HG02571 (cell line): ENCODE data around the gene FAM149B1.
A peak's percentile ranks its signal among the peaks of the same experiment; 100 is the strongest.
"Not testable (repeated sequence)": the region's sequence is repeated elsewhere in the genome, so short reads cannot be mapped to it uniquely, and the experiment has no call there.

Source experiments
- ATAC-seq: cut with Tn5 transposase; IDR thresholded peaks from one replicate; pipeline ENCODE4 v1.9.1; 2021; ENCODE audit warnings: mild to moderate bottlenecking, moderate library complexity; ENCODE audit not compliant: unreplicated experiment

The FAM149B1 gene

GRCh38 chr10:73232887-73233286 lies 65.0 kb downstream of the FAM149B1 start:
- no peak for ATAC-seq

- no peak for ATAC-seq
Observed at GRCh38 chr10:73233883-73234282, 66.0 kb downstream of the FAM149B1 start.

- ATAC-seq, result no peak
Observed at GRCh38 chr10:73234695-73235094, 66.8 kb downstream of the FAM149B1 start.

- ATAC-seq, result no peak
Observed at GRCh38 chr10:73238990-73239566, 71.2 kb downstream of the FAM149B1 start.

GRCh38 chr10:73239908-73240307 lies 72.0 kb downstream of the FAM149B1 start:
- no peak for ATAC-seq

GRCh38 chr10:73244866-73245477 lies 77.1 kb downstream of the FAM149B1 start:
- ATAC-seq, result no peak

- no peak for ATAC-seq
Observed at GRCh38 chr10:73246322-73246645, 78.4 kb downstream of the FAM149B1 start.

GRCh38 chr10:73246646-73247508 lies 79.0 kb downstream of the FAM149B1 start, which contains the start of gene DNAJC9:
Gene DNAJC9, minus strand, starts transcription at chr10:73247255. Its CDS starts 66 bp downstream, at chr10:73247189.
- ATAC-seq, result peak; percentile 81

GRCh38 chr10:73247509-73248258 lies 79.8 kb downstream of the FAM149B1 start:
- no peak for ATAC-seq

GRCh38 chr10:73248259-73248724 lies 80.4 kb downstream of the FAM149B1 start:
- no peak for ATAC-seq

GRCh38 chr10:73251683-73252444 lies 83.9 kb downstream of the FAM149B1 start:
- peak; percentile 40 for ATAC-seq

- ATAC-seq, result peak; percentile 78
Observed at GRCh38 chr10:73252445-73253224, 84.7 kb downstream of the FAM149B1 start, which contains the start of gene MRPS16. Gene MRPS16, minus strand, starts transcription at chr10:73252644. Its CDS starts 162 bp downstream, at chr10:73252482.

- ATAC-seq, result no peak
Observed at GRCh38 chr10:73253225-73253555, 85.3 kb downstream of the FAM149B1 start.

- not testable (repeated sequence) for ATAC-seq
Observed at GRCh38 chr10:73258612-73259011, 90.7 kb downstream of the FAM149B1 start.

- no peak for ATAC-seq
Observed at GRCh38 chr10:73261362-73261995, 93.6 kb downstream of the FAM149B1 start.

GRCh38 chr10:73262105-73262730 lies 94.3 kb downstream of the FAM149B1 start:
- no peak for ATAC-seq

- no peak for ATAC-seq
Observed at GRCh38 chr10:73262880-73263555, 95.1 kb downstream of the FAM149B1 start.

GRCh38 chr10:73263693-73264347 lies 95.9 kb downstream of the FAM149B1 start:
- no peak for ATAC-seq
